Endothelial cell (in vitro differentiated cells): ENCODE data around the gene SYT8. TPM values are rescaled to one million over a fixed set of nuclear protein-coding genes. Genes with fewer than 3 reads are reported as not detected.

Source experiments
- DNase-seq: peaks from one replicate; pipeline ENCODE4 v3.0.0; 2021; ENCODE audit warnings: low spot score
- H3K27ac Mint-ChIP-seq: one replicate; pipeline ENCODE4 v1.8.0; 2021; ENCODE audit warnings: mixed read lengths, inconsistent platforms; ENCODE audit not compliant: unreplicated experiment
- H3K27me3 Mint-ChIP-seq: one replicate; pipeline ENCODE4 v1.8.0; 2021; ENCODE audit warnings: mild to moderate bottlenecking, moderate library complexity, mixed read lengths, inconsistent platforms; ENCODE audit not compliant: unreplicated experiment
- H3K36me3 Mint-ChIP-seq: one replicate; pipeline ENCODE4 v1.8.0; 2021; ENCODE audit warnings: mild to moderate bottlenecking, low read depth, mixed read lengths, inconsistent platforms; ENCODE audit not compliant: unreplicated experiment
- H3K4me1 Mint-ChIP-seq: one replicate; pipeline ENCODE4 v1.8.0; 2021; ENCODE audit warnings: mild to moderate bottlenecking, mixed read lengths, inconsistent platforms; ENCODE audit not compliant: unreplicated experiment
- H3K4me3 Mint-ChIP-seq: one replicate; pipeline ENCODE4 v1.8.0; 2021; ENCODE audit warnings: mild to moderate bottlenecking, mixed read lengths, inconsistent platforms; ENCODE audit not compliant: unreplicated experiment
- H3K9me3 Mint-ChIP-seq: one replicate; pipeline ENCODE4 v1.8.0; 2021; ENCODE audit warnings: mixed read lengths, inconsistent platforms; ENCODE audit not compliant: unreplicated experiment
- total RNA-seq: library from RNA; stranded (reverse); fragmentation: NEBNext Ultra II Directional; extraction: Animal tissue kit (Norgen Biotek cat#: 25700); gene quantifications from one replicate; pipeline ENCODE4 v1.2.1, GENCODE V29; 2021; ENCODE audit not compliant: unreplicated experiment
- TF ChIP-seq, protein P1 (sequence below): fragments of 200-600 bp; sonication (generic); IDR thresholded peaks from one replicate; pipeline ENCODE4 v1.5.0; 2021; ENCODE audit warnings: antibody characterized with exemption; ENCODE audit not compliant: unreplicated experiment

Gene SYT8
- total RNA-seq, 1 donor from 2014 or later, result not detected

DNA sequence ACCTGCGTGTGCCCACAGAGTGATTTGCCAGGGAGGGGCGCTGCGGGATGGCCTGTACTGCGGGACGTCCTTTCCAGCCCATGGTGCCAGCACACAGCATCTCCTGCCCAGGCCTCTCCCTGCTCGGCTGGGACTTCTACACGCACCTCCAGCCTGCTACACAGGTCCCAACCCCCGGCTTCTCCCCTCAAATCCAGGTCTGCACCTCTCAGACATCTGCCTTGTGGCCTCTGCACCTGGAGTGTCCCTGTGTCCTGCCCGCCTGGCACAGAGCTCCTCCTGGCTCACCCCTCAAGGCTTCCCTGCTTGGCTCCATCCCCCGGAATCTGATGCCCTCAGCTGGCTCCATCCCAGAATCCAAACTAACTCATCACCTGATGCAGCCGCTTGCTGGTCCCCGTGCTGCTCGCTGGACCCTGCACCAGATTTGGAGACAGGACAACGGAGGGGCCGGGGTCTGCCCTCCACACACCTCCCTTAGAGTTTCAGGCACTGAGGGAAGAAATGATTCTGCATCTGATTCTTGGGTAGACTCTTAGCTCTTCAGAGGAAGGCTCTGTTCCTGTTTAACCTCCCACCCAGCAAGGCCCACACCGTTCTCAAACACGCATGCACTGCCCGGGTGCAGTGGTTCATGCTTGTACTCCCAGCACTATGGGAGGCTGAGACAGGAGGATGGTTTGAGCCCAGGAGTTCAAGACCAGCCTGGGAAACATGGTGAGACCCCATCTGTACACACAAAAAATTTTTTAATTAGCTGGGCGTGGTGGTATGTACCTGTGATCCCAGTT lies 14.0 kb downstream of the SYT8 start:
- Mint-ChIP-seq H3K27ac (no peak overlapping the region), H3K27me3 (peaks cover 22% of the 10 kb centered on the region), H3K9me3 (no peaks in the 10 kb centered on the region), H3K36me3 (no peaks in the 10 kb centered on the region), H3K4me1 (peaks cover 4% of the 10 kb centered on the region), H3K4me3 (no peak overlapping the region)
- DNase-seq, result no peak
- TF ChIP-seq, protein P1, sequence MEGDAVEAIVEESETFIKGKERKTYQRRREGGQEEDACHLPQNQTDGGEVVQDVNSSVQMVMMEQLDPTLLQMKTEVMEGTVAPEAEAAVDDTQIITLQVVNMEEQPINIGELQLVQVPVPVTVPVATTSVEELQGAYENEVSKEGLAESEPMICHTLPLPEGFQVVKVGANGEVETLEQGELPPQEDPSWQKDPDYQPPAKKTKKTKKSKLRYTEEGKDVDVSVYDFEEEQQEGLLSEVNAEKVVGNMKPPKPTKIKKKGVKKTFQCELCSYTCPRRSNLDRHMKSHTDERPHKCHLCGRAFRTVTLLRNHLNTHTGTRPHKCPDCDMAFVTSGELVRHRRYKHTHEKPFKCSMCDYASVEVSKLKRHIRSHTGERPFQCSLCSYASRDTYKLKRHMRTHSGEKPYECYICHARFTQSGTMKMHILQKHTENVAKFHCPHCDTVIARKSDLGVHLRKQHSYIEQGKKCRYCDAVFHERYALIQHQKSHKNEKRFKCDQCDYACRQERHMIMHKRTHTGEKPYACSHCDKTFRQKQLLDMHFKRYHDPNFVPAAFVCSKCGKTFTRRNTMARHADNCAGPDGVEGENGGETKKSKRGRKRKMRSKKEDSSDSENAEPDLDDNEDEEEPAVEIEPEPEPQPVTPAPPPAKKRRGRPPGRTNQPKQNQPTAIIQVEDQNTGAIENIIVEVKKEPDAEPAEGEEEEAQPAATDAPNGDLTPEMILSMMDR, result no peak

DNA sequence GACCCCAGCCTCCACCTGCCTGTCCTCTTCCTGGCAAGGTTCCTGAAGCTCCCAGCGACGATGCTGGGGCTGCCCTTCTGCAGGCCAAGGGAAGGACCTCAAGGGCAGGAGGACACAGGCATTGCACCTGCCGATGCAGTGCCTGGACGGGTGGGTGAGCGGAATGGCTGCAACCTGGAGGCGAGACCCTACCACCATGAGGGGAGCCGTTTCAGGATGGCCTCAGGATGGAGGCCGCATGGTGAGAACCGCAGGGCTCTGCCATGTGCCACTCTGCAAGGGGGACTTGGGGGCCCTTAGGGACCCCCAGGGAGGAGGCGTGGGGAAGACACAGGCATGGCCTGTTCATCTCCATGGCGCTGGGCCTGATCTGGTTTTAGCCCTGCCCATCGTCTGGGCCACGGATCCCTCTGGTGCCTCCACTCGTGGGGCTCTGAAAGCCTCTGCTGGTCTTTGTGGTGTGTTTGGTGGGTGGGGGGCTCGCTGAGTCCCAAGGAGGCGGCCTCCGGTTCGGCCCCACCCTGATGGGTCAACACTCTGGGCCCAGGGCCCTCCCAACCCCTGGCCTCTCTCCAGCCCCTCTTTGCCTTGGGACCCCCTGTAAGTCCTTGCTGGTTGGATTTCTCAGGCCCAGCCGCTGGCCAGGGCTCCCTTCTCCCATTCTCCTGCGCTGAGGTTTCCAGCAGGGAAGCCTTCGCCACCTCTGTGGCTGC lies 16.8 kb downstream of the SYT8 start:
- DNase-seq, result no peak
- H3K27ac Mint-ChIP-seq, result no peak overlapping the region
- peaks cover 12% of the 10 kb centered on the region for H3K27me3 Mint-ChIP-seq
- no peaks in the 10 kb centered on the region for H3K36me3 Mint-ChIP-seq
- H3K4me3 Mint-ChIP-seq, result no peak overlapping the region
- no peaks in the 10 kb centered on the region for H3K9me3 Mint-ChIP-seq
- TF ChIP-seq, protein P1, result no peak
- H3K4me1 Mint-ChIP-seq, result no peaks in the 10 kb centered on the region

DNA sequence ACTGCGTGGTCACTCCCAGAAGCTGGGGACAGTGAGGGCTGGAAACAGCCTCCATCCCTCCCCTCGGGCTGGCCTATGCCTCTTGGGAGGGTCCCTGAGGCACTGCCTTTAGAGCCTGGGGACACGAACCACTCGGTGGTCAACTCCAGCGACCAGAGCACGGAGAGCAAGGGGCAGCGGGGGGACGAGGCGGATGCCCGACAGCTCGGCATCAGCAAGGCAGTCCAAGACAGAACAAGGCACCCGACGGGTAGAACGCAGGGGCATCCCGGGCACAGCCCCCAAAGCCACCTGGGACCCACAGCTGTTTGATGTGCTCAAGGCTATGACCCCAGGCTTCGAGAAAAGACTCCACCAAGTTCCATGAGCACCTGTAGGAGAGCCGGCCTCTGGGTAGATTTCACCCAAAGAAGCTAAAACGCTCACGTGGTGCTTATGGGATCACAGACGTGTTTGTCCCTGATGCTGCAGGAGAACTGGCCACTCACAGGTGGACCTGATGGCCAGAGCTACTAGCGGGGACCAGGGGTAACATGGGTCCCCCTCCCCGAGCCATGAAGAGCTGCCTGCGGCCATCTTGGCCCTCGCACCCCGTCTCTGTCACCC lies 17.6 kb downstream of the SYT8 start:
- no peak for DNase-seq
- no peaks in the 10 kb centered on the region for H3K9me3 Mint-ChIP-seq
- peaks cover 10% of the 10 kb centered on the region for H3K27me3 Mint-ChIP-seq
- H3K27ac Mint-ChIP-seq, result no peak overlapping the region
- no peaks in the 10 kb centered on the region for H3K4me1 Mint-ChIP-seq
- TF ChIP-seq, protein P1, result no peak
- H3K36me3 Mint-ChIP-seq, result no peaks in the 10 kb centered on the region
- H3K4me3 Mint-ChIP-seq, result no peak overlapping the region

DNA sequence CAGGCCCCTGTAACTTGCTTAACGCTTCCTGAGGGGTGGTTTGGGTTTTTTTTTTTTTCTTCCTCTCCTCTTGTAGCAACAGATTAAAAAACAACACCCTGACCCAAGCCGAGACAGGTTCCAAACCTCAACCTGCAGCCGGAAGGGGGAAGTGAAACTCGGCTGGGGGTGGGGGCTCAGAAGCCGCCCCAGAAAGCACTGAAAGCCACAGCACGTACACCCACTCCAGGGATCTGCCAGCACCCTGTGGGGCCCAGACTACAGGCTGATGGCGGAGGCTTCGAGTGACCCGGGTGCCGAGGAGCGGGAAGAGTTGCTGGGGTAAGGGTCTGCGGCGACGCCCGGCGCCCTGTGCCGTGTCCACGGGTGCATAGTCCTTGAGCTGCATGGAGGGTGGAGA lies 18.1 kb downstream of the SYT8 start, which contains the start of gene LSP1:
Gene LSP1, plus strand, starts transcription at position 208 of the 400 bp plus-strand sequence. Its CDS starts 61 bp downstream, at position 269.
- peaks cover 10% of the 10 kb centered on the region for H3K27me3 Mint-ChIP-seq
- TF ChIP-seq, protein P1, result no peak
- H3K4me3 Mint-ChIP-seq, result no peak within 1 kb of the TSS
- no peak within 1 kb of the TSS for H3K27ac Mint-ChIP-seq
- no peaks in the 10 kb centered on the region for H3K9me3 Mint-ChIP-seq
- DNase-seq, result no peak
- no peaks in the 10 kb centered on the region for H3K4me1 Mint-ChIP-seq
- no peaks in the 10 kb centered on the region for H3K36me3 Mint-ChIP-seq
